Breast epithelium (tissue), 4 donors: ENCODE data around the gene ZNF208. TPM values are rescaled to one million over a fixed set of nuclear protein-coding genes. Genes with fewer than 3 reads are reported as not detected.

Source experiments
- DNase-seq, 2 donors: peaks; one replicate each; pipeline ENCODE4 v3.0.0-alpha.2; 2019; ENCODE audit warnings: low spot score in 2 of 2
- H3K27ac ChIP-seq, 2 donors: fragments of 200-600 bp; sonication (generic) in 1 of 2; one replicate each; pipeline ENCODE4 v1.5.1; 2016 to 2019; ENCODE audit warnings: mild to moderate bottlenecking in 1 of 2
- H3K27me3 ChIP-seq, 2 donors: fragments of 200-600 bp; sonication (generic) in 1 of 2; one replicate each; pipeline versions ENCODE4 v1.5.1 to v1.6.0; 2017 to 2019; ENCODE audit warnings: control low read depth in 1 of 2, mild to moderate bottlenecking in 1 of 2
- H3K36me3 ChIP-seq: fragments of 200-600 bp; one replicate; pipeline ENCODE4 v1.5.1; 2019
- H3K4me1 ChIP-seq, 2 donors: fragments of 200-600 bp; sonication (generic); one replicate each; pipeline ENCODE4 v1.5.1; 2016 to 2019; ENCODE audit warnings: control low read depth in 1 of 2
- H3K4me3 ChIP-seq, 3 donors: fragments of 200-600 bp; sonication (generic); 1 replicate in 2 of 3; 2 replicates in 1 of 3; pipeline ENCODE4 v1.5.1; 2016 to 2019; ENCODE audit warnings: mild to moderate bottlenecking in 3 of 3, moderate library complexity in 2 of 3
- H3K9me3 ChIP-seq, 2 donors: fragments of 200-600 bp; sonication (generic) in 1 of 2; one replicate each; pipeline ENCODE4 v1.5.1; 2016 to 2019; ENCODE audit warnings: control low read depth in 1 of 2
- POLR2A ChIP-seq: fragments of 450-650 bp; IDR thresholded peaks from one replicate; pipeline ENCODE4 v1.6.1; 2016; ENCODE audit warnings: antibody characterized with exemption, mild to moderate bottlenecking, moderate library complexity
- POLR2AphosphoS5 ChIP-seq, 3 donors: sonication (generic); formaldehyde crosslinking; IDR thresholded peaks; one replicate each; pipeline ENCODE4 v1.6.1; 2017; ENCODE audit warnings: antibody characterized with exemption in 3 of 3
- intact Hi-C: fragments of 100-400 bp; cut with DNase I; formaldehyde crosslinking; loops from one replicate; pipeline ENCODE4 v1.15.1; 2023; ENCODE audit warnings: low total_unique reads
- total RNA-seq, 3 donors: library from RNA; depleted of rRNA; stranded (reverse); fragments of >200 nt; gene quantifications; one replicate each; pipeline ENCODE4 v1.1.0, GENCODE V29; 2016
- TF ChIP-seq, protein P1 (sequence below), 3 donors: fragments of 450-650 bp; IDR thresholded peaks; one replicate each; pipeline ENCODE4 v1.5.1; 2016 to 2017; ENCODE audit warnings: antibody characterized with exemption in 3 of 3, mild to moderate bottlenecking in 3 of 3, moderate library complexity in 3 of 3

Gene ZNF208
- total RNA-seq, 3 donors from 2014 or later: 4.0 to 57.7 (median 13.8) TPM

DNA sequence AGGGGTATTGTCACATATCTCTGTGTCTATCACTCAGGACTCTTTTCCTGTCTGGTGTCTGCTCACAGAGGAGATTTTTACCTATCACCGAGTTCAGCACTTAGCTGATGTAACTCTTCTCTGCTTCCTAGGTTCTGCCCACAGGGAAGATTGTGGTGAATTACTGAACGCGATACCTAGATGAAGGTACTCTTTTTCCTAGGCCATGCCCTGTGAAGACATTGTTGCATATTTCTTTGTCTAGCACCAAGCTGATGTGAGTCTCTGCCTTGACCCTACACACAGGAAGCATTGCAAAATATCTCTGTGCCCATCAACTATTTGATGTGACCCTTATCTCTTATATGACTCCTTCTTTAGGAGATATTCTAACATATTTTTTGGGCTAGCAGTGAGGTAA lies 102.7 kb downstream of the ZNF208 start:
- Histone ChIP-seq H3K4me1 (no peaks in the 10 kb centered on the region), H3K36me3 (no peaks in the 10 kb centered on the region), H3K9me3 (peaks cover 9 to 27% of the 10 kb centered on the region in 2 donors), H3K27ac (no peak overlapping the region), H3K4me3 (no peak overlapping the region), H3K27me3 (no peaks in the 10 kb centered on the region)
- no peak for DNase-seq
- intact Hi-C loops: loop anchor here (10.0 kb wide), 1 partner anchor 1643 kb away; no protein-coding TSS in a partner anchor
- TF ChIP-seq, protein P1, sequence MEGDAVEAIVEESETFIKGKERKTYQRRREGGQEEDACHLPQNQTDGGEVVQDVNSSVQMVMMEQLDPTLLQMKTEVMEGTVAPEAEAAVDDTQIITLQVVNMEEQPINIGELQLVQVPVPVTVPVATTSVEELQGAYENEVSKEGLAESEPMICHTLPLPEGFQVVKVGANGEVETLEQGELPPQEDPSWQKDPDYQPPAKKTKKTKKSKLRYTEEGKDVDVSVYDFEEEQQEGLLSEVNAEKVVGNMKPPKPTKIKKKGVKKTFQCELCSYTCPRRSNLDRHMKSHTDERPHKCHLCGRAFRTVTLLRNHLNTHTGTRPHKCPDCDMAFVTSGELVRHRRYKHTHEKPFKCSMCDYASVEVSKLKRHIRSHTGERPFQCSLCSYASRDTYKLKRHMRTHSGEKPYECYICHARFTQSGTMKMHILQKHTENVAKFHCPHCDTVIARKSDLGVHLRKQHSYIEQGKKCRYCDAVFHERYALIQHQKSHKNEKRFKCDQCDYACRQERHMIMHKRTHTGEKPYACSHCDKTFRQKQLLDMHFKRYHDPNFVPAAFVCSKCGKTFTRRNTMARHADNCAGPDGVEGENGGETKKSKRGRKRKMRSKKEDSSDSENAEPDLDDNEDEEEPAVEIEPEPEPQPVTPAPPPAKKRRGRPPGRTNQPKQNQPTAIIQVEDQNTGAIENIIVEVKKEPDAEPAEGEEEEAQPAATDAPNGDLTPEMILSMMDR (IDR thresholded peaks at IDR 0.05): no peak
- no peak for TF ChIP-seq POLR2A
- no peak for TF ChIP-seq POLR2AphosphoS5 (IDR thresholded peaks at IDR 0.05)

DNA sequence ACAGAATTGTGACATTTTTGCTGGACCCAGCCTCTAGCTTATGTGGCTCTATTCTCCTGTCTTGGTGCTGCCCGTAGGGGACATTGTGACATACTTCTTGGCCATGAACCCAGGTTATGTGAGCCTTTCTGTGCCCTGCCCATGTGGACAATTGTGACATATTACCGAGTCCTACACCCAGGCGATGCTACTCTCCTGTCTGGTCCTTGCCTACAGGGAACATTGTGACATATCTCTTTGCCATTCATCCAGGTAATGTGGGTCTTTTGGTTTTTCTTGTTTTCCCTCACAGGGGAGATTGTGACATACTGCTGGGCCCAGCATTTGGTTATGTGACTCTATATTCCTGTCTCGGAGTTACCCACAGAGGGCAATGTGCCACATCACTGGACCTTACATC lies 103.2 kb downstream of the ZNF208 start:
- no peak for DNase-seq
- no peaks in the 10 kb centered on the region for H3K36me3 ChIP-seq
- peaks cover 4 to 27% of the 10 kb centered on the region in 2 donors for H3K9me3 ChIP-seq
- no peaks in the 10 kb centered on the region for H3K27me3 ChIP-seq
- no peak overlapping the region for H3K27ac ChIP-seq
- intact Hi-C loops: loop anchor here (10.0 kb wide), 1 partner anchor 1643 kb away; no protein-coding TSS in a partner anchor
- TF ChIP-seq POLR2AphosphoS5 (IDR thresholded peaks at IDR 0.05) (no peak), POLR2A (no peak)
- TF ChIP-seq, protein P1 (IDR thresholded peaks at IDR 0.05): no peak
- H3K4me1 ChIP-seq: no peaks in the 10 kb centered on the region
- no peak overlapping the region for H3K4me3 ChIP-seq

DNA sequence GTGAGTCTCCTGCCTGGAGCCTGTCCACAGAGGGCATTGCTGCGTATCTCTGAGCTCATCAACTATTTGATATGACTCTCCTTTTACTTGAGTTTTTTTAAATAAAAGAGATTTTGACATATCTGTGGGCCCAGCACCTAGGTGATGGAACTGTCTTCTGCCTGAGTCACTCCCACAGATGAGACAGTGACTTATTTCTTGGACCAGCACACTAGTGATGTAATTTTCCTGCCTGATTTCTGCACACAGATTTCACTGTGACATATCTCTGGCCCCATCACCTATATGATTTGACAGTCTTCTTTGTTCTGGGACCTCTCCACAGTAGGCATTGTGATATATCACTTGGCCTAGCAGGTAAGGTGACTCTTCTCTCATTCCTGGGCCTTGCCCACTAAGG lies 108.2 kb downstream of the ZNF208 start:
- intact Hi-C loops: loop anchor here (10.0 kb wide), 1 partner anchor 1638 kb away; no protein-coding TSS in a partner anchor
- TF ChIP-seq POLR2A: no peak
- TF ChIP-seq, protein P1 (IDR thresholded peaks at IDR 0.05): no peak
- no peak for TF ChIP-seq POLR2AphosphoS5 (IDR thresholded peaks at IDR 0.05)
- Histone ChIP-seq H3K4me3 (no peak overlapping the region), H3K27me3 (no peaks in the 10 kb centered on the region), H3K36me3 (no peaks in the 10 kb centered on the region), H3K9me3 (peaks cover 0 to 48% of the 10 kb centered on the region in 2 donors), H3K4me1 (no peaks in the 10 kb centered on the region), H3K27ac (no peak overlapping the region)
- no peak for DNase-seq

DNA sequence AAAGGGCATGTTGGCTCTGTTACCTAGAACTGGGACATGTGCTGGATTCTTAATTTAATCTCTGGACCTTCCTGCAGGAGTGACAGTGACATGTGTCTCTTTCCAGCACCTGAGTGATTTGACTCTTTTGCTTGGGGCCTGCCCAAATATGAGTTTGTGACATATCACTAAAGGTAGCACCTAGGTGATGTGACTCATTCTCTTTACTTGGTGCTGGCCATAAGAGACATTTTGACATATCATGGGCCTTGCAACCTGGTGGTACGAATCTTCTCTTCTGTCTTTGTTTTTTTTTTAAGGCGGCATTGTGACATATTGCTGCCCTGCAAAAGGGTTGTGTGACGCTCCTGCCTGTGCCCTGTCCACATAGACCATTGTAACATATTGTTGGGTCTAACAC lies 108.9 kb downstream of the ZNF208 start:
- Histone ChIP-seq H3K27me3 (no peaks in the 10 kb centered on the region), H3K4me1 (no peaks in the 10 kb centered on the region), H3K27ac (no peak overlapping the region), H3K4me3 (no peak overlapping the region), H3K9me3 (peaks cover 0 to 54% of the 10 kb centered on the region in 2 donors), H3K36me3 (no peaks in the 10 kb centered on the region)
- TF ChIP-seq POLR2AphosphoS5 (IDR thresholded peaks at IDR 0.05): no peak
- no peak for TF ChIP-seq POLR2A
- TF ChIP-seq, protein P1 (IDR thresholded peaks at IDR 0.05): no peak
- no peak for DNase-seq
- intact Hi-C loops: loop anchor here (10.0 kb wide), 1 partner anchor 1637 kb away; no protein-coding TSS in a partner anchor

DNA sequence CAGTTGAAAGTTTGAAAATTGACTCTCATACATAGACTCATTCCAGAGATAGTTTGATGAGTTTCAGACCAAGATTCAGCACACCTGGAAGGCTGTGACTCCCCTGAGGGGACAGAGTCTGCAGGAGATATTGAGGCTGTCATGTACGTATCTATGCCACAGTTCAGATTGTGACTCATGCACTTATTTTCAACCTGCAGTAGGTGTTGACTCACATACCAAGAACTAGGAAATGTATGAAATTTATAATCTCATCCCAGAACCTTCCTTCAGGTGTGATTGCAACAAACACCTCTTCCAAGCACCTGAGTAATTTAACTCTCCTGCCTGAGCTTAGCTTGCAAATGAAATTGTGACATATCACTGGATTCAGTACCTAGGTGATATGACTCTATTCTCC lies 110.3 kb downstream of the ZNF208 start:
- Histone ChIP-seq H3K4me1 (no peaks in the 10 kb centered on the region), H3K9me3 (peaks cover 0 to 53% of the 10 kb centered on the region in 2 donors), H3K27me3 (no peaks in the 10 kb centered on the region), H3K4me3 (no peak overlapping the region), H3K36me3 (no peaks in the 10 kb centered on the region), H3K27ac (no peak overlapping the region)
- TF ChIP-seq, protein P1 (IDR thresholded peaks at IDR 0.05): no peak
- no peak for TF ChIP-seq POLR2A
- DNase-seq: no peak
- intact Hi-C loops: loop anchor here (10.0 kb wide), 1 partner anchor 1636 kb away; no protein-coding TSS in a partner anchor
